Left ventricle myocardium inferior (tissue), 1 donor: ENCODE data around the gene NDUFV3. TPM values are rescaled to one million over a fixed set of nuclear protein-coding genes. Genes with fewer than 3 reads are reported as not detected.

Experiments
- DNase-seq: peaks from one replicate; pipeline ENCODE4 v3.0.0-alpha.2; 2020
- H3K27ac ChIP-seq: fragments of 200-600 bp; replicated peaks from 2 replicates; pipeline ENCODE4 v1.8.0; 2021
- H3K27me3 ChIP-seq: fragments of 200-600 bp; 2 replicates; pipeline ENCODE4 v1.8.0; 2021; ENCODE audit warnings: low read depth
- H3K36me3 ChIP-seq: fragments of 200-600 bp; 2 replicates; pipeline ENCODE4 v1.8.0; 2021
- H3K4me1 ChIP-seq: fragments of 200-600 bp; 2 replicates; pipeline ENCODE4 v1.8.0; 2021
- H3K4me3 ChIP-seq: fragments of 200-600 bp; 2 replicates; pipeline ENCODE4 v1.8.0; 2021; ENCODE audit warnings: mild to moderate bottlenecking, moderate library complexity
- H3K9me3 ChIP-seq: fragments of 200-600 bp; replicated peaks from 2 replicates; pipeline ENCODE4 v1.8.0; 2021
- CTCF ChIP-seq: fragments of 200-600 bp; IDR thresholded peaks from 2 replicates; pipeline ENCODE4 v1.8.0; 2021; ENCODE audit warnings: antibody characterized with exemption, mild to moderate bottlenecking, borderline replicate concordance
- intact Hi-C: fragments of 100-400 bp; cut with micrococcal nuclease; formaldehyde crosslinking; loops from one replicate; pipeline ENCODE4 v1.11.0; 2022
- total RNA-seq: library from RNA; stranded (reverse); fragmentation: NEBNext Ultra II Directional; extraction: Animal tissue kit (Norgen Biotek cat#: 25700); gene quantifications from one replicate; pipeline ENCODE4 v1.2.1, GENCODE V29; 2021
- donor health status: DM: no; HTN: yes; CAD: no; lungs with severe emphysema.

NDUFV3 gene
- total RNA-seq, 1 donor from 2014 or later = 52.0 TPM

DNA sequence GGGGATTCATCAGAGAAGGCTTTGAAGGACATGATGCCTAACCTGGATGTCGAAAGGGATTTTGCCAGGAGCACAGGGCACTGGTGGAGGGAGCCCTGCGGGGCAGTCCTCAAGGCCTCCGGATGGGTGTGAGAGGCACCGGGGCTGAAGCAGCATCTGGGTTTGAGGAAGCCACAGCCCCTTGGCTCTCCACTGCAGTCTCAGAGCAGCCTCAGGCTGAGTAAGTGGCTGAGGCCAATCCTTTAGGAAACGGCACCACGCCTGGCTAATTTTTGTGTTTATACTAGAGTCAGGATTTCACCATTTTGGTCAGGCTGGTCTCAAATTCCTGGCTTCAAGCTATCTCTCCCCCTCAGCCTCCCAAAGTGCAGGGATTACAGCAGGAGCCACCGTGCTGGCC, 20.4 kb downstream of the NDUFV3 start:
- Histone ChIP-seq H3K36me3 (peaks cover 44% of the 10 kb centered on the region), H3K4me3 (no peak overlapping the region), H3K9me3 (no peaks in the 10 kb centered on the region), H3K4me1 (peaks cover 4% of the 10 kb centered on the region), H3K27ac (no peak overlapping the region), H3K27me3 (no peaks in the 10 kb centered on the region)
- TF ChIP-seq CTCF = no peak
- intact Hi-C loops = no loop called here
- no peak for DNase-seq

DNA sequence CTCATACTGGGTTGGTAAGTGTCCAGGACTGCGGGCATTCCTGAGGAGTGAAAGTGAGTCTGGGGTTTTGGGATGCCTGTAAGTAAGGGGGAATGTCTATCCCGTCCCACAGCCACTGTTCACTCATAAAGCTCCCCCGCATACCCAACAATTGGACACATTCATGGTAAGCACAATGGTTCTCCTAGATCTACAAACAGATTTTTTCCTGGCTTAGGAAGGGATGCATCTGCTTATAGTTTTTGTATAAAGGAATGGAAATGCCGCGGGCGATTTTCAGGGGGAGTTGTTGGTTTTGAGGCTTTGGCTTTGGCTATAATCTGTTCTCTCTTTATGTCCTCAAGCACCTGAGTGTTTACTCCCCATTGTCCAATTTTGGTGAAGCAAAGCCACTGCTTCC, 25.2 kb downstream of the NDUFV3 start:
- no peak for DNase-seq
- TF ChIP-seq CTCF = no peak
- no peaks in the 10 kb centered on the region for H3K27me3 ChIP-seq
- H3K4me1 ChIP-seq = peaks cover 4% of the 10 kb centered on the region
- intact Hi-C loops = no loop called here
- H3K4me3 ChIP-seq = no peak overlapping the region
- no peak overlapping the region for H3K27ac ChIP-seq
- H3K36me3 ChIP-seq = peaks cover 3% of the 10 kb centered on the region
- no peaks in the 10 kb centered on the region for H3K9me3 ChIP-seq

GRCh38 chr21:42921927-42922326, 28.8 kb downstream of the NDUFV3 start:
- Histone ChIP-seq H3K4me3 (no peak overlapping the region), H3K9me3 (no peaks in the 10 kb centered on the region), H3K4me1 (peaks cover 10% of the 10 kb centered on the region), H3K27me3 (no peaks in the 10 kb centered on the region), H3K36me3 (no peaks in the 10 kb centered on the region), H3K27ac (no peak overlapping the region)
- DNase-seq = no peak
- intact Hi-C loops = no loop called here
- no peak for TF ChIP-seq CTCF

DNA sequence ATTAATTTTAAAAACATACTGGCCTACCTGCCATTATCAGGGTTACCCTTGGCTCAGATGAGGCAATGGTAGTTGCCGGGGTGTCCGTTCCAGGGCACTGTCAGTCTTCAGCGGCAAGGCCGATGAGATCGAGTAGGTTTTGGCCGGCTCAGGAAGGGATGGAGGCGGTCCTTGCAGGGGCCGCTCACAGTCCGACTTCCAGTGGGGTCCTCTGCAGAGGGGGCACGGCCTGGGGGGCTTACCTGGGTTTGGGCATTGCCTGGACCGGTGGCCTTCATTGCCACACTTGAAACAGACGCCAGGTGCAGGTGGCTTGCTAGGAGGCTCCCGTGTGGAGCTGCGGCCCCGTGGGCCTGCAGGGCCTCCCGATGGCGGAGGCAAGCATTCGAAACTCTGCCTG, 29.8 kb downstream of the NDUFV3 start:
- Histone ChIP-seq H3K9me3 (no peaks in the 10 kb centered on the region), H3K4me3 (no peak overlapping the region), H3K27me3 (no peaks in the 10 kb centered on the region), H3K27ac (no peak overlapping the region), H3K36me3 (no peaks in the 10 kb centered on the region), H3K4me1 (peaks cover 10% of the 10 kb centered on the region)
- no peak for DNase-seq
- intact Hi-C loops = no loop called here
- no peak for TF ChIP-seq CTCF

DNA sequence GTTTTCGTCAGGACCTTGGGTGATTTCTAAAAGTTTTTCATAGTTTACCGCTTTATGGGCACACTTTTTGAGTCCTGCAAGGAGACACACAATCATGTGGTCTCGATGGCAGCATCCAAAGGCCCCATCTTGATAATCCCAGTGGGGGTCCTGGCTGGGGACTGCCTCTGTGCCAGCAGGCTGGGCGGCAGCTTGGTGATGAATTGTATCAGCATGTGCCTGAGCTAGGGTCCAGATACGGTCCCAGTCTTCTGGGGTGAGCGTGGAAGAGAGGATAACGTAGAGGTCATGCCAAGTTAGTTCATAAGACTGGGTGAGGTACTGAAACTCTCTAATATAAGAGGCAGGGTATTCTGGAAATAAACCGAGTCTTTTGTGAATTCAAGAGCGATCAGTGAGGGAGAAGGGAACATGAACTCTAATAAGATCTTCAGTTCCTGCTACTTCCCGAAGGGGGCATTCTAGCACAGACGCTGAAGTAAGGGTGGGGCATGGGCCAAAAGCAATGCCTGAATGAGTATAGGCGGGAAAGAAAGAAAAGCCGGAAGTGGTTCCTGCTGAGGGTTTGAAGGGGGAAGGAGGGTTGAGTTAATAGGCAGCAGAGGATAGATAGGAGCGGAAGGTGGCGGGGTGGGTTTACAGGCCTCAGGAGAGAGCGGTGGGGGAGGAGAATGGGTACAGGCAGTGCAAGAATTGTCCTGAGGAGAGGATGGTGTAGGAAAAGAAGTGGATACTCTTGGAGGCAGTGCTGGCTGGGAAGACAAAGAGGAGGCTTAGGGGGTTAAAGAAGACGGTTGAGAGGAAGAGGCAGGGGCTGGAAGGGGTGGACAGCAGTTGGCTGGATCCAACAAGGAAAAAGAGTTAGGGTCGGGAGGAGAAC, 30.7 kb downstream of the NDUFV3 start:
- Histone ChIP-seq H3K36me3 (no peaks in the 10 kb centered on the region), H3K9me3 (no peaks in the 10 kb centered on the region), H3K4me1 (peaks cover 10% of the 10 kb centered on the region), H3K27ac (no peak overlapping the region), H3K4me3 (peak overlapping the region; percentile 34), H3K27me3 (no peaks in the 10 kb centered on the region)
- TF ChIP-seq CTCF = peak; percentile 81
- DNase-seq = peak; percentile 36
- intact Hi-C loops = no loop called here
